HepG2 (cell line): ENCODE results near the gene RPL26. TPM values are rescaled to one million over a fixed set of nuclear protein-coding genes. Genes with fewer than 3 reads are reported as not detected.

ENCODE experiments used
- ATM ChIP-seq: fragments of 450-650 bp; IDR thresholded peaks from 2 replicates; pipeline ENCODE4 v1.7.1; 2017; ENCODE audit warnings: mild to moderate bottlenecking, borderline replicate concordance
- CREB3 ChIP-seq: sonication (generic); formaldehyde crosslinking; IDR thresholded peaks from 2 replicates; pipeline ENCODE4 v1.5.0; 2020; ENCODE audit warnings: missing genetic modification reagents
- ELF3 ChIP-seq: IDR thresholded peaks from 2 replicates; pipeline ENCODE4 v1.6.1; 2016; ENCODE audit warnings: missing genetic modification reagents, missing compliant biosample characterization
- GABPA ChIP-seq, 2 experiments: IDR thresholded peaks; 2 replicates each; pipeline ENCODE4 v1.6.1; 2011 to 2016; ENCODE audit warnings: low read depth in 2 of 2, low read length in 1 of 2, missing biosample characterization in 1 of 2, missing genetic modification characterization in 1 of 2
- HMGA1 ChIP-seq: sonication (generic); formaldehyde crosslinking; conservative IDR thresholded peaks from 2 replicates; pipeline ENCODE4 v1.4.0; 2020; ENCODE audit warnings: missing genetic modification reagents
- MLXIP ChIP-seq: sonication (generic); formaldehyde crosslinking; IDR thresholded peaks from 2 replicates; pipeline ENCODE4 v1.9.0; 2021; ENCODE audit warnings: missing genetic modification reagents, borderline replicate concordance
- PREB ChIP-seq: sonication (generic); formaldehyde crosslinking; IDR thresholded peaks from 2 replicates; pipeline ENCODE4 v1.4.0; 2020; ENCODE audit warnings: missing genetic modification reagents
- SAP130 ChIP-seq: IDR thresholded peaks from 2 replicates; pipeline ENCODE4 v1.6.1; 2016; ENCODE audit warnings: low read depth
- U2AF1 ChIP-seq: fragments of 200-400 bp; formaldehyde crosslinking; optimal IDR thresholded peaks from 2 replicates; pipeline ENCODE3; 2017; ENCODE audit warnings: mild to moderate bottlenecking, low read depth, low read length
- ZBTB38 ChIP-seq: sonication (generic); formaldehyde crosslinking; IDR thresholded peaks from 2 replicates; pipeline ENCODE4 v1.5.1; 2020; ENCODE audit warnings: mild to moderate bottlenecking, missing genetic modification reagents
- ZMAT5 ChIP-seq: sonication (generic); formaldehyde crosslinking; IDR thresholded peaks from 2 replicates; pipeline ENCODE4 v1.5.0; 2020; ENCODE audit warnings: mild to moderate bottlenecking, low read depth, missing genetic modification reagents, borderline replicate concordance
- ZNF224 ChIP-seq: sonication (generic); formaldehyde crosslinking; IDR thresholded peaks from 2 replicates; pipeline ENCODE4 v1.5.0; 2020; ENCODE audit warnings: mild to moderate bottlenecking, missing genetic modification reagents
- ZNF280D ChIP-seq: sonication (generic); formaldehyde crosslinking; IDR thresholded peaks from 2 replicates; pipeline ENCODE4 v1.5.1; 2020; ENCODE audit warnings: mild to moderate bottlenecking, missing genetic modification reagents
- ZNF574 ChIP-seq: sonication (generic); formaldehyde crosslinking; IDR thresholded peaks from 2 replicates; pipeline ENCODE4 v1.4.0; 2020; ENCODE audit warnings: missing genetic modification reagents
- ZNF83 ChIP-seq: sonication (generic); formaldehyde crosslinking; IDR thresholded peaks from 2 replicates; pipeline ENCODE4 v1.4.0; 2020; ENCODE audit warnings: missing genetic modification reagents, mild to moderate bottlenecking, borderline replicate concordance
- ZNF879 ChIP-seq: sonication (generic); formaldehyde crosslinking; IDR thresholded peaks from 2 replicates; pipeline ENCODE4 v1.8.1; 2023; ENCODE audit warnings: missing genetic modification reagents
- polyA plus RNA-seq, 8 experiments: library from polyadenylated mRNA; depleted of rRNA in 3 of 8; stranded (reverse) in 7 of 8; unstranded in 1 of 8; fragments of >200 nt; fragmentation: Illumina TruSeq in 4 of 8; extraction: Trizol in 4 of 8; gene quantifications; 2 replicates each; pipeline versions ENCODE4 v1.2.1 to v1.2.3, GENCODE V29; 2011 to 2016; ENCODE audit warnings: low read depth in 4 of 8, missing spikeins in 1 of 8, mixed read lengths in 1 of 8; ENCODE audit not compliant: insufficient read depth in 1 of 8
- total RNA-seq, 5 experiments: library from RNA; depleted of rRNA; stranded (reverse); fragments of >200 nt; fragmentation: Illumina TruSeq; extraction: Trizol; gene quantifications; 2 replicates each; pipeline ENCODE4 v1.2.3, GENCODE V29; 2016; ENCODE audit warnings: low read depth in 1 of 5

Gene RPL26
- total and polyA plus RNA-seq, 2 of the 13 experiments (the other 11 are each of a cell fraction or from before 2014, with no cell fraction given), result 2,817 to 3,529 TPM

GRCh38 chr17:8420041-8420934, 37.3 kb upstream of the RPL26 start (continued):
- TF ChIP-seq ZNF574 (CRISPR knock-in tag) (peak; percentile 75), SAP130 (CRISPR knock-in tag) (peak; percentile 90), GABPA (IDR thresholded peaks at IDR 0.05; ENCODE audit: low read depth, low read length) (no peak), GABPA (CRISPR knock-in tag; IDR thresholded peaks at IDR 0.05; ENCODE audit: low read depth) (peak; percentile 31; the same call in 1 of the 2 replicates), MLXIP (CRISPR knock-in tag) (no peak), CREB3 (CRISPR knock-in tag) (no peak), ZNF879 (no peak), ZBTB38 (CRISPR knock-in tag) (no peak), ATM (no peak; the same call in 1 of the 2 replicates), ZNF83 (no peak), ELF3 (CRISPR knock-in tag) (peak; percentile 80), ZNF224 (CRISPR knock-in tag) (no peak), ZNF280D (CRISPR knock-in tag) (peak; percentile 87), U2AF1 (no peak), ZMAT5 (no peak), PREB (no peak), HMGA1 (CRISPR knock-in tag) (no peak)
